Endothelial cell (in vitro differentiated cells): ENCODE data around the gene PUSL1. TPM values are rescaled to one million over a fixed set of nuclear protein-coding genes. Genes with fewer than 3 reads are reported as not detected.

Source experiments
- DNase-seq: peaks from one replicate; pipeline ENCODE4 v3.0.0; 2021; ENCODE audit warnings: low spot score
- H3K27ac Mint-ChIP-seq: one replicate; pipeline ENCODE4 v1.8.0; 2021; ENCODE audit warnings: mixed read lengths, inconsistent platforms; ENCODE audit not compliant: unreplicated experiment
- H3K27me3 Mint-ChIP-seq: one replicate; pipeline ENCODE4 v1.8.0; 2021; ENCODE audit warnings: mild to moderate bottlenecking, moderate library complexity, mixed read lengths, inconsistent platforms; ENCODE audit not compliant: unreplicated experiment
- H3K36me3 Mint-ChIP-seq: one replicate; pipeline ENCODE4 v1.8.0; 2021; ENCODE audit warnings: mild to moderate bottlenecking, low read depth, mixed read lengths, inconsistent platforms; ENCODE audit not compliant: unreplicated experiment
- H3K4me1 Mint-ChIP-seq: one replicate; pipeline ENCODE4 v1.8.0; 2021; ENCODE audit warnings: mild to moderate bottlenecking, mixed read lengths, inconsistent platforms; ENCODE audit not compliant: unreplicated experiment
- H3K4me3 Mint-ChIP-seq: one replicate; pipeline ENCODE4 v1.8.0; 2021; ENCODE audit warnings: mild to moderate bottlenecking, mixed read lengths, inconsistent platforms; ENCODE audit not compliant: unreplicated experiment
- H3K9me3 Mint-ChIP-seq: one replicate; pipeline ENCODE4 v1.8.0; 2021; ENCODE audit warnings: mixed read lengths, inconsistent platforms; ENCODE audit not compliant: unreplicated experiment
- total RNA-seq: library from RNA; stranded (reverse); fragmentation: NEBNext Ultra II Directional; extraction: Animal tissue kit (Norgen Biotek cat#: 25700); gene quantifications from one replicate; pipeline ENCODE4 v1.2.1, GENCODE V29; 2021; ENCODE audit not compliant: unreplicated experiment
- TF ChIP-seq, protein P1 (sequence below): fragments of 200-600 bp; sonication (generic); IDR thresholded peaks from one replicate; pipeline ENCODE4 v1.5.0; 2021; ENCODE audit warnings: antibody characterized with exemption; ENCODE audit not compliant: unreplicated experiment

The PUSL1 gene
- total RNA-seq, 1 donor from 2014 or later = 14.0 TPM

DNA sequence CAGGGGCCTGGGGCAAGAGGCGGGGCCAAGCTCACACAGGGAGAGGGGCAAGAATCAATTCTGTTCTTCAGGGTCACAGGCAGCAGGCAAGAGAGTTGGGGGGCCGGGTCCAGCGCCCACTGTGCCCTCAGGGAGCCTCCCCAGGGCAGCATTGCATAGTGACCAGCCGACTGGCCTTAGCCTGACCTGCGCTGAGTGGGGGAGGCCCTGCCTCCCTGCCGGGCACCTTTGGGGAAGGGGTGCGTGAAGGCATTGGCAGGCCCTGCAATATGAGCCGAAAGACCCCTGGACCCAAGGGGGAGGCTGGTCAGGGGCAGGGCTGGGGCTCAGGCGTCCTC is 16.0 kb upstream of the PUSL1 start:
- no peaks in the 10 kb centered on the region for H3K9me3 Mint-ChIP-seq
- TF ChIP-seq, protein P1, sequence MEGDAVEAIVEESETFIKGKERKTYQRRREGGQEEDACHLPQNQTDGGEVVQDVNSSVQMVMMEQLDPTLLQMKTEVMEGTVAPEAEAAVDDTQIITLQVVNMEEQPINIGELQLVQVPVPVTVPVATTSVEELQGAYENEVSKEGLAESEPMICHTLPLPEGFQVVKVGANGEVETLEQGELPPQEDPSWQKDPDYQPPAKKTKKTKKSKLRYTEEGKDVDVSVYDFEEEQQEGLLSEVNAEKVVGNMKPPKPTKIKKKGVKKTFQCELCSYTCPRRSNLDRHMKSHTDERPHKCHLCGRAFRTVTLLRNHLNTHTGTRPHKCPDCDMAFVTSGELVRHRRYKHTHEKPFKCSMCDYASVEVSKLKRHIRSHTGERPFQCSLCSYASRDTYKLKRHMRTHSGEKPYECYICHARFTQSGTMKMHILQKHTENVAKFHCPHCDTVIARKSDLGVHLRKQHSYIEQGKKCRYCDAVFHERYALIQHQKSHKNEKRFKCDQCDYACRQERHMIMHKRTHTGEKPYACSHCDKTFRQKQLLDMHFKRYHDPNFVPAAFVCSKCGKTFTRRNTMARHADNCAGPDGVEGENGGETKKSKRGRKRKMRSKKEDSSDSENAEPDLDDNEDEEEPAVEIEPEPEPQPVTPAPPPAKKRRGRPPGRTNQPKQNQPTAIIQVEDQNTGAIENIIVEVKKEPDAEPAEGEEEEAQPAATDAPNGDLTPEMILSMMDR = no peak
- DNase-seq = no peak
- H3K4me3 Mint-ChIP-seq = no peak overlapping the region
- no peaks in the 10 kb centered on the region for H3K36me3 Mint-ChIP-seq
- no peaks in the 10 kb centered on the region for H3K4me1 Mint-ChIP-seq
- peaks cover 4% of the 10 kb centered on the region for H3K27me3 Mint-ChIP-seq
- no peak overlapping the region for H3K27ac Mint-ChIP-seq

DNA sequence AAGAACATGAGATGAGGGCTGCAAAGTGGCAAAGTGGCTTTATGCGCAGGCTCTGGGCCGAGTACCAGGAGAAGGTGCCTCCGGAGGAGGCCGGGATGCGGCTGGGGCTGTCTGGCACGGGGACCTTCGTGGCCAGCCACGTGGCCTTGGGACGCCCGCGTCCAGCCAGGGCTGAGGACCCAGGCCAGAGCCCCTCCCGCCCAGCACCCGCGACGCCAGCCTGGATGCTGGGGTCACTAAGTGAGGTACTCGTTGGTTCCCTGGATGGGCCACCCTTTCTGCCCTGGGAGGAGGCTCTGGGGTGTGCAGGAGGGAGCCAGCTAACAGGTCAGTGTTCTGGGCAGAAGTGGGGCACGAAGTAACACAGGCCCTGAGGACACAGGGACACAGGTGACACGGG is 15.5 kb upstream of the PUSL1 start:
- Mint-ChIP-seq H3K4me3 (no peak overlapping the region), H3K36me3 (no peaks in the 10 kb centered on the region), H3K27me3 (peaks cover 4% of the 10 kb centered on the region), H3K27ac (no peak overlapping the region), H3K4me1 (no peaks in the 10 kb centered on the region), H3K9me3 (no peaks in the 10 kb centered on the region)
- TF ChIP-seq, protein P1 = no peak
- DNase-seq = no peak

DNA sequence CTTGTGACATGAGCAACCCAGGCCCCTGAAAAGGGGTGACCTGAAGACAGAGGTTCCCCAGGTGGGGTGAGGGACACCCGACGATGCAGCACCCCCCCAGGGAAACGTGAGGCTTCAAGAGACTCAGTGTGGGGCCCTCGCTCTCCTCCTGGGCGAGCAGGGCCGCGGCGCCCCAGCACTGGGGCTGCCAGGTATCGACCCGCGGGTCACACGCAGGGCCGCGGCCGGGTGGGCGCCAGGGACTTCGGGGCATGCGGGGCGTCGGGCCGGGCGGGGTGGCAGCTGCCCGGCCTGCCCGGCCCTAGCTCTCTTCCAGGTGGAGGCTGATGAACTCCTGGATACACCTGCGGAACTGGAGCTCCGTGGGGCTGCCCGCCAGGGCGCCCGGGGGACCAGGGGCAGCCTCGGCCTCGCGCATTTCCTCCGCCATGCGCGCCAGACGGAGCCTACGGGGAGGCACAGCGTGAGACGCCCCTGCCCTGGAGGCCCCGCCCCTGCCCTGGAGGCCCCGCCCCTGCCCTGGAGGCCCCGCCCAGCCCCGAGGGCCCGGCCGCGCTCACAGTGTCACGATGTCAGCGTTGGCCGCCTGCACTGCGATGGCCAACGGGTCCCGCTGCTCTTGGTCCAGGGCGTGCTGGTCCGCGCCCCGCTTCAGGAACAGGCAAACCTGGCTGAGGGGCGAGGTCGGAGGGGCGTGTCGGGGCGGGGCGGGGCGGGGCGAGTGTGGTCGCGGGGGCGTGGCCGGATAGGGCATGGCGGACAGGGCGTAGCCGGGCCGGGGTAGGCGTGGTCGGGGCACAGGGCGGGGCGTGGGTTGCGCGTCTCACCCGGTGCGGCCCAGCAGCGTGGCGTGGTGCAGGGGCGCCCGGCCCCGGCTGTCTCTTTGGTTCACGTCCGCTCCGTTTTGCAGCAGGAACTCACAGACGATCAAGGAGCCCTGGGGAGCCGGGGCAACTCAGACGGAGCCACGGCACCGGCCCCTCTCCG is 14.8 kb upstream of the PUSL1 start:
- peaks cover 4% of the 10 kb centered on the region for H3K27me3 Mint-ChIP-seq
- H3K27ac Mint-ChIP-seq = no peak overlapping the region
- no peaks in the 10 kb centered on the region for H3K9me3 Mint-ChIP-seq
- H3K4me1 Mint-ChIP-seq = no peaks in the 10 kb centered on the region
- no peaks in the 10 kb centered on the region for H3K36me3 Mint-ChIP-seq
- TF ChIP-seq, protein P1 = no peak
- no peak for DNase-seq
- no peak overlapping the region for H3K4me3 Mint-ChIP-seq

DNA sequence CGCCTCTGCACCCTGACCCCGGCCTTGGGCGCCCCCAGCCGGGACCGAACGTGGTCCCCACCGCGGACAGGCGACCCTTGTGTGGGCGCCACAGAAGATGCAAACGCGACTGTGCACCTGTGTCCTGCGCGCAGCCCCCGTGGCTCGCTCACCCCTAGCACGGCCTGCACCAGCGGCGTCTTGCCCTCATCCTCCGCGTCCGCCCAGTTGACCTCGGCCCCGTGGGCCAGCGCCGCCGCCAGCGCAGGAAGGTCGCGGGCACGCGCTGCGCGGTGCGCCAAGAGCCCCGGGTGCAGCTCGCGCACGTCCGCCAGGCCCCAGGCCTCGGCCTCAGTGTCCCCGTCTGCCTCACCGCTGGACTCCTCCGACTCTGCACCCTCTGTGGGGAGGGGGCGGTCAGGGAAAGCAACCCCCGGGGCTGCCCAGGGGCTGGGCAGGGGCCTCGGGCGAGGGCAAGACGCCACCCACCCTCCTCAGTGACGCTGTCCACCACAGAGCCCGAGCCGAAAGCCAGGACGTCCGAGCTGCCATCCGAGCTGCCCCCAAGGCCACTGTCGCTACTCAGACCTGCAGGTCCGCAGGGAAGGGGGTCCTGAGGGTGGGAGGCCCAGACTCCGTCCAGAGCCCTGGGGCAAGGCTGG is 14.0 kb upstream of the PUSL1 start:
- Mint-ChIP-seq H3K4me1 (no peaks in the 10 kb centered on the region), H3K4me3 (no peak overlapping the region), H3K9me3 (no peaks in the 10 kb centered on the region), H3K36me3 (no peaks in the 10 kb centered on the region), H3K27me3 (peaks cover 4% of the 10 kb centered on the region), H3K27ac (no peak overlapping the region)
- no peak for DNase-seq
- TF ChIP-seq, protein P1 = no peak
